Aorta (tissue), 5 donors: ENCODE results near the gene HSPG2. TPM values are rescaled to one million over a fixed set of nuclear protein-coding genes. Genes with fewer than 3 reads are reported as not detected.

Source experiments
- ATAC-seq: fragments of 200-7000 bp; cut with Tn5 transposase; one replicate; pipeline ENCODE4 v1.9.1; 2022; ENCODE audit warnings: moderate library complexity; ENCODE audit not compliant: low FRiP score
- DNase-seq, 2 donors: peaks; one replicate each; pipeline ENCODE4 v3.0.0-alpha.2; 2020
- H3K27ac ChIP-seq, 2 donors: one replicate each; pipeline ENCODE4 v1.5.1; 2013; ENCODE audit warnings: low read length in 2 of 2, mild to moderate bottlenecking in 2 of 2, moderate library complexity in 2 of 2, control low read depth in 1 of 2, inconsistent platforms in 1 of 2, low read depth in 1 of 2
- H3K27me3 ChIP-seq, 2 donors: one replicate each; pipeline ENCODE4 v1.6.1; 2013; ENCODE audit warnings: control low read depth in 1 of 2, low read length in 1 of 2, mild to moderate bottlenecking in 1 of 2, moderate library complexity in 1 of 2; ENCODE audit not compliant: insufficient read depth in 2 of 2, control insufficient read depth in 1 of 2
- H3K36me3 ChIP-seq, 2 donors: one replicate each; pipeline ENCODE4 v1.6.1; 2013; ENCODE audit warnings: control low read depth in 1 of 2, low read length in 1 of 2, mild to moderate bottlenecking in 1 of 2; ENCODE audit not compliant: insufficient read depth in 2 of 2, control insufficient read depth in 1 of 2
- H3K4me1 ChIP-seq, 2 donors: one replicate each; pipeline ENCODE4 v1.6.1; 2013; ENCODE audit warnings: low read length in 2 of 2, control low read depth in 1 of 2, mild to moderate bottlenecking in 1 of 2, moderate library complexity in 1 of 2; ENCODE audit not compliant: insufficient read depth in 2 of 2, control insufficient read depth in 1 of 2
- H3K4me3 ChIP-seq, 2 donors: one replicate each; pipeline ENCODE4 v1.5.1; 2013; ENCODE audit warnings: low read length in 2 of 2, control low read depth in 1 of 2, mild to moderate bottlenecking in 1 of 2
- H3K9me3 ChIP-seq: one replicate; pipeline ENCODE4 v1.6.1; 2013; ENCODE audit warnings: mild to moderate bottlenecking, low read length; ENCODE audit not compliant: control insufficient read depth
- WGBS, 2 donors: extraction: QIAGEN DNeasy Blood & Tissue Kit; methylation state at CpG; one replicate each; pipeline ENCODE4 v1.1.7; 2013; 5-methylcytosine and 5-hydroxymethylcytosine counted together
- intact Hi-C, 2 donors: fragments of 100-400 bp; cut with DNase I; formaldehyde crosslinking; loops; one replicate each; pipeline versions ENCODE4 v1.14.2 to v1.15.0; 2022
- polyA plus RNA-seq, 2 donors: library from polyadenylated mRNA; stranded (reverse); fragments of 200-250 nt; gene quantifications; one replicate each; pipeline ENCODE4 v1.2.3, GENCODE V29; 2013
- total RNA-seq, 2 donors: library from RNA; stranded (reverse); fragmentation: NEBNext Ultra II Directional; extraction: Animal tissue kit (Norgen Biotek cat#: 25700); gene quantifications; one replicate each; pipeline ENCODE4 v1.2.1, GENCODE V29; 2021
- donor health status: healthy with polysubstance abuse.
- donor health status: Bipolar disorder and iron deficiency.
- donor health status: DM: no; HTN: no; CAD: no.
- donor health status: DM: no; HTN: no; CAD: no.
- donor health status: DM: yes; HTN: yes; CAD: no.

Gene HSPG2
- total and polyA plus RNA-seq, 4 donors: 49.1 to 1,205 (median 568) TPM

GRCh38 chr1:21774835-21775549 lies 162.1 kb downstream of the HSPG2 start:
- intact Hi-C loops: no loop called here
- ATAC-seq (no peak), DNase-seq (peak in 1 of 2 donors; percentile 27)
- Histone ChIP-seq H3K9me3 (no peaks in the 10 kb centered on the region), H3K36me3 (no peaks in the 10 kb centered on the region), H3K4me1 (no peaks in the 10 kb centered on the region), H3K4me3 (no peak overlapping the region), H3K27me3 (no peaks in the 10 kb centered on the region), H3K27ac (no peak overlapping the region)
- 92% methylated on average over 15 of the region's 15 CpGs for WGBS, 2 donors

GRCh38 chr1:21773585-21773984 lies 163.5 kb downstream of the HSPG2 start:
- DNase-seq (peak in 1 of 2 donors; percentile 4), ATAC-seq (no peak)
- intact Hi-C loops: no loop called here
- no peaks in the 10 kb centered on the region for H3K4me1 ChIP-seq
- no peaks in the 10 kb centered on the region for H3K27me3 ChIP-seq
- 60 to 65% methylated on average over 3 of the region's 3 CpGs for WGBS, 2 donors
- H3K36me3 ChIP-seq: no peaks in the 10 kb centered on the region
- no peak overlapping the region for H3K4me3 ChIP-seq
- no peak overlapping the region for H3K27ac ChIP-seq
- H3K9me3 ChIP-seq: no peaks in the 10 kb centered on the region

Other genes with a start within 250 kb of the HSPG2 start
- 10 to 100 TPM; 52.4 to 90.1 TPM for gene USP48, start 154.2 kb downstream of the HSPG2 start, total RNA-seq
- gene USP48, start 154.2 kb downstream of the HSPG2 start, polyA plus RNA-seq: 10 to 100 TPM; 16.2 to 34.1 TPM
- gene LDLRAD2, start 125.0 kb downstream of the HSPG2 start, total RNA-seq: under 1 TPM; 0.15 to 0.42 TPM
- gene LDLRAD2, start 125.0 kb downstream of the HSPG2 start, polyA plus RNA-seq: 1 to 10 TPM; 1.8 to 9.0 TPM
- gene CELA3B, start 39.7 kb upstream of the HSPG2 start, total RNA-seq: 1 to 10 TPM; 1.0 to 1.8 TPM
- gene CELA3B, start 39.7 kb upstream of the HSPG2 start, polyA plus RNA-seq: 1 to 10 TPM; 2.5 to 7.5 TPM
- gene CELA3A, start 64.3 kb upstream of the HSPG2 start, total RNA-seq: 1 to 10 TPM; 5.0 to 5.2 TPM
- gene CELA3A, start 64.3 kb upstream of the HSPG2 start, polyA plus RNA-seq: 1 to 10 TPM; 8.5 to 9.5 TPM
- 100 to 1,000 TPM; 203 to 211 TPM for gene CDC42, start 115.4 kb upstream of the HSPG2 start, total RNA-seq
- gene CDC42, start 115.4 kb upstream of the HSPG2 start, polyA plus RNA-seq: 100 to 1,000 TPM; 123 to 176 TPM
- gene WNT4, start 205.8 kb upstream of the HSPG2 start, total RNA-seq: not detected
- not detected for gene WNT4, start 205.8 kb upstream of the HSPG2 start, polyA plus RNA-seq